GM18907 (cell line): Measurements from ENCODE around the gene GGA2.

ENCODE experiments used
- ATAC-seq: cut with Tn5 transposase; IDR thresholded peaks from one replicate; pipeline ENCODE4 v1.9.1; 2021; ENCODE audit warnings: mild to moderate bottlenecking, moderate library complexity; ENCODE audit not compliant: unreplicated experiment

GGA2 gene

GRCh38 chr16:23505671-23506605, 4.4 kb downstream of the GGA2 start:
- ATAC-seq, result no peak

- peak; percentile 1 for ATAC-seq
These were observed 5.1 kb downstream of the GGA2 start for GRCh38 chr16:23505180-23505665.

GRCh38 chr16:23504453-23505179, 5.7 kb downstream of the GGA2 start:
- peak; percentile 76 for ATAC-seq

GRCh38 chr16:23504076-23504452, 6.2 kb downstream of the GGA2 start:
- ATAC-seq, result no peak

GRCh38 chr16:23502466-23502865, 7.8 kb downstream of the GGA2 start:
- ATAC-seq, result no peak

GRCh38 chr16:23501291-23501690, 9.0 kb downstream of the GGA2 start:
- no peak for ATAC-seq

GRCh38 chr16:23500862-23501225, 9.4 kb downstream of the GGA2 start:
- ATAC-seq, result no peak

- ATAC-seq, result no peak
These were observed 10.0 kb downstream of the GGA2 start for GRCh38 chr16:23500212-23500861.

- ATAC-seq, result no peak
These were observed 10.5 kb downstream of the GGA2 start for GRCh38 chr16:23499801-23500200.

GRCh38 chr16:23498863-23499262, 11.4 kb downstream of the GGA2 start:
- ATAC-seq, result no peak

- no peak for ATAC-seq
These were observed 12.8 kb downstream of the GGA2 start for GRCh38 chr16:23497543-23497868.

GRCh38 chr16:23496821-23497542, 13.3 kb downstream of the GGA2 start:
- no peak for ATAC-seq

GRCh38 chr16:23495671-23496070, 14.6 kb downstream of the GGA2 start:
- no peak for ATAC-seq

- ATAC-seq, result no peak
These were observed 16.1 kb downstream of the GGA2 start for GRCh38 chr16:23494188-23494587.

GRCh38 chr16:23491490-23492391, 18.6 kb downstream of the GGA2 start:
- ATAC-seq, result no peak

- ATAC-seq, result no peak
These were observed 23.8 kb downstream of the GGA2 start for GRCh38 chr16:23486480-23486879.

- no peak for ATAC-seq
These were observed 24.5 kb downstream of the GGA2 start for GRCh38 chr16:23485841-23486240.

- ATAC-seq, result no peak
These were observed 25.1 kb downstream of the GGA2 start for GRCh38 chr16:23485257-23485614.

GRCh38 chr16:23484510-23485256, 25.6 kb downstream of the GGA2 start:
- no peak for ATAC-seq
